Esophagus squamous epithelium (tissue), 5 donors: ENCODE measurements around the gene KLHDC8A. TPM values are rescaled to one million over a fixed set of nuclear protein-coding genes. Genes with fewer than 3 reads are reported as not detected.
A peak's percentile ranks its signal among the peaks of the same experiment; 100 is the strongest.

ENCODE experiments used
- DNase-seq: peaks from one replicate; lab custom pipeline; 2025; lab: John Stamatoyannopoulos, UW
- H3K27ac ChIP-seq, 4 donors: fragments of 200-600 bp; sonication (generic); one replicate each; pipeline ENCODE4 v1.5.1; 2016 to 2019; ENCODE audit warnings: mild to moderate bottlenecking in 1 of 4
- H3K27me3 ChIP-seq, 4 donors: fragments of 200-600 bp; sonication (generic); 1 replicate in 3 of 4; 2 replicates in 1 of 4; pipeline versions ENCODE4 v1.5.1 to v1.6.0; 2017 to 2021; ENCODE audit warnings: antibody characterized with exemption in 1 of 4
- H3K36me3 ChIP-seq, 3 donors: fragments of 200-600 bp; sonication (generic); one replicate each; pipeline ENCODE4 v1.5.1; 2016 to 2019
- H3K4me1 ChIP-seq, 3 donors: fragments of 200-600 bp; sonication (generic); one replicate each; pipeline ENCODE4 v1.5.1; 2017 to 2019
- H3K4me3 ChIP-seq, 4 donors: fragments of 200-600 bp; sonication (generic); 1 replicate in 3 of 4; 2 replicates in 1 of 4; pipeline ENCODE4 v1.5.1; 2016 to 2019; ENCODE audit warnings: mild to moderate bottlenecking in 2 of 4, moderate library complexity in 1 of 4
- H3K9me3 ChIP-seq, 3 donors: fragments of 200-600 bp; sonication (generic); one replicate each; pipeline ENCODE4 v1.5.1; 2016 to 2019
- CTCF ChIP-seq, 6 experiments: fragments of 450-650 bp in 4 of 6; fragments of 200-600 bp in 2 of 6; sonication (generic) in 2 of 6; IDR thresholded peaks; one replicate each; pipeline ENCODE4 v1.5.1; 2016 to 2019; ENCODE audit warnings: antibody characterized with exemption in 6 of 6, mild to moderate bottlenecking in 4 of 6, moderate library complexity in 4 of 6
- POLR2A ChIP-seq, 4 donors: fragments of 450-650 bp; IDR thresholded peaks; one replicate each; pipeline ENCODE4 v1.6.1; 2017; ENCODE audit warnings: antibody characterized with exemption in 4 of 4, mild to moderate bottlenecking in 4 of 4, moderate library complexity in 3 of 4
- WGBS, 2 donors: methylation state at CpG; one replicate each; pipeline ENCODE4 v1.1.5; 2018; 5-methylcytosine and 5-hydroxymethylcytosine counted together
- intact Hi-C: fragments of 100-400 bp; cut with DNase I; formaldehyde crosslinking; loops from one replicate; pipeline ENCODE4 v1.15.0; 2022
- total RNA-seq, 4 donors: library from RNA; depleted of rRNA; stranded (reverse); fragments of >200 nt; gene quantifications; one replicate each; pipeline ENCODE4 v1.1.0, GENCODE V29; 2016
- donor health status: DM: yes; HTN: yes; CAD: no.

KLHDC8A gene
- total RNA-seq, 4 donors from 2014 or later, result 0.97 to 4.4 (median 2.1) TPM

- WGBS, 2 donors, result 15 to 25% methylated on average over 2 of the region's 2 CpGs
- TF ChIP-seq CTCF (IDR thresholded peaks at IDR 0.05) (no peak), POLR2A (IDR thresholded peaks at IDR 0.05) (no peak)
- no peak overlapping the region for H3K4me3 ChIP-seq
- H3K36me3 ChIP-seq, result peaks cover 0 to 12% (median 3%) of the 10 kb centered on the region in 3 donors
- H3K4me1 ChIP-seq, result peaks cover 44 to 100% (median 54%) of the 10 kb centered on the region in 3 donors
- H3K27ac ChIP-seq, result peak overlapping the region; percentile 26 to 92 (median 70)
- no peak for DNase-seq
- no peaks in the 10 kb centered on the region for H3K27me3 ChIP-seq
- intact Hi-C loops, result no loop called here
- no peaks in the 10 kb centered on the region for H3K9me3 ChIP-seq
Measured at GRCh38 chr1:205316161-205316566, 40.6 kb downstream of the KLHDC8A start.

- peaks cover 44 to 100% (median 56%) of the 10 kb centered on the region in 3 donors for H3K4me1 ChIP-seq
- H3K27ac ChIP-seq, result peak overlapping the region in 2 of 4 donors; percentile 12 to 91
- H3K4me3 ChIP-seq, result peak overlapping the region in 1 of 4 donors; percentile 4
- no peaks in the 10 kb centered on the region for H3K27me3 ChIP-seq
- no peak for DNase-seq
- intact Hi-C loops, result no loop called here
- H3K36me3 ChIP-seq, result peaks cover 0 to 23% (median 13%) of the 10 kb centered on the region in 3 donors
- TF ChIP-seq POLR2A (IDR thresholded peaks at IDR 0.05), result no peak
- TF ChIP-seq CTCF (IDR thresholded peaks at IDR 0.05), result no peak
- WGBS, 2 donors, result 84 to 86% methylated on average over 2 to 4 of the region's 5 CpGs
- H3K9me3 ChIP-seq, result no peaks in the 10 kb centered on the region
Measured at GRCh38 chr1:205315008-205315618, 41.6 kb downstream of the KLHDC8A start.

DNA sequence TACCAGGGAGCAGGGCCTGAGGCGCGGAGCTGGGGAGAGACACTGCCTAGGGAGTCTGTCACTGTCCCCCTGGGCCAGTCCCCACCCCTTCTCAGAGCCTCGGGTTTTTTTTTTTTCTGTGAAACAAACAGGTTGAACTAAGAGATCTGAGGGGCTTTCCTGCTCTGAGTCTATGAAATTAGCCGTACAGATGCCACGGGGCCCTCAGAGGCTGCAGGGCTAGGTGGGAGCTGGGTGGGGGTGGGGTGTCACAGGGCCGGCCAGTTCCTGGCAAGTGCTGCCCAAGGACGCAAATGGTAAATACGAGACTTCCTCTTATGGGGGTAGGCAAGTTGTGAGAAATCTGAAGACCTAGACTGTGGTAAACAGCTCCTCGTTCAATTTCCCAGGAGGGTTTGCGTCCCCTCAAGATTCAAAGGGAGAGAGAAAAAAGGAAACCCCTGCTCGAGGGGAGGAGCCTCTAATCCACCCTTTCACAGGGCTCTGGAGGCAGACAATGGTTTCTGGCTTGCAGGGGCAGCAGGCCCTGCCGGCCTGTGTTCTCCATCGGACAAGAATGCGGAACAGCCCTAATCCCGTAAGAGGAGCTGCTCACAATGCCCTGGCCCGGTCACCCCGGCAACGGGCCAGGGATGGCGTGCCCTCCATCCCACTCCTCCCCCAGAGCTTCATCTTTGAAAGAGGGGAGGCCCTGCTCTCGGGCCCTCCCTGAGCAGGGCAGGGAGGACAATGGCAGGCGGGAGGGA, 43.0 kb downstream of the KLHDC8A start:
- Histone ChIP-seq H3K9me3 (no peaks in the 10 kb centered on the region), H3K36me3 (peaks cover 0 to 37% (median 16%) of the 10 kb centered on the region in 3 donors), H3K27me3 (no peaks in the 10 kb centered on the region), H3K4me3 (peak overlapping the region in 2 of 4 donors; percentile 33 to 45), H3K4me1 (peaks cover 38 to 96% (median 52%) of the 10 kb centered on the region in 3 donors), H3K27ac (peak overlapping the region; percentile 64 to 91 (median 72))
- TF ChIP-seq CTCF (IDR thresholded peaks at IDR 0.05) (no peak), POLR2A (IDR thresholded peaks at IDR 0.05) (peak in 1 of 4 donors; percentile 10)
- no peak for DNase-seq
- 13 to 19% methylated on average over 10 to 11 of the region's 21 CpGs for WGBS, 2 donors
- intact Hi-C loops, result no loop called here

DNA sequence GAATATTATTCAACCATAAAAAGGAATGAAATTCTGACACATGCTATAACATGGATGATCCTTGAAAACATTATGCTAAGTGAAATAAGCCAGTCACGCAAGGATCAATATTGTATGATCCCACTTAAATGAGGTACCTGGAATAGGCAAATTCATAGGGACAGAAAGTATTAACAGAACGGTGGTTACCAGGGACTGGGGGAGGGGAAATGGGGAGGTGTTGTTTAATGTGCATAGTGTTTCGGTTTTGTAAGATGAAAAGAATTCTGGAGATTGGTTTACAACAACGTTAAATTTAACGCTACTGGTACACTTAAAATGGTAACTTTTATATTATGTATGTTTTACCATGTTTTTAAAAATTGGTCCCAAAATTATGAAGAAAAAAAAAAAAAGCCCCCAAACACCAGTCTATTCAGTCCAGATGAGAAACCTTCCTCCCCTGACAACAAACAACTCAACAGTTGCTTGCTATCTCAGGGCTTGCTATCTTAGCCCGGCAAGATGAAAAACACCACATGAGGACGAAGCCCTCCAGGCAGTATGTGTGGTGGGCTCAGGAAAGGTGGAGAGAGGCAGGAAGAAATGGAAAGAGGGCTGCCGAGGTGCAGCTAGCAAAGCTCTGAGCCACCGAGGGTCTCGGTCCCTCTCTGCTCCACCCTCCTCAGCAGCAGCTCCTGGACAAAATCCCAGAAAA, 43.7 kb downstream of the KLHDC8A start:
- no peak for DNase-seq
- Histone ChIP-seq H3K4me3 (peak overlapping the region in 2 of 4 donors; percentile 33 to 45), H3K4me1 (peaks cover 31 to 89% (median 46%) of the 10 kb centered on the region in 3 donors), H3K9me3 (no peaks in the 10 kb centered on the region), H3K36me3 (peaks cover 2 to 44% (median 22%) of the 10 kb centered on the region in 3 donors), H3K27ac (peak overlapping the region; percentile 64 to 91 (median 72)), H3K27me3 (no peaks in the 10 kb centered on the region)
- intact Hi-C loops, result no loop called here
- 55 to 67% methylated on average over 10 of the region's 10 CpGs for WGBS, 2 donors
- TF ChIP-seq POLR2A (IDR thresholded peaks at IDR 0.05) (no peak), CTCF (IDR thresholded peaks at IDR 0.05) (no peak)
